ENCODE measurements around the gene TP63. TPM values are rescaled to one million over a fixed set of nuclear protein-coding genes. Genes with fewer than 3 reads are reported as not detected.

Gene TP63
- total RNA-seq, 1 experiment from 2014 or later, result not detected

DNA sequence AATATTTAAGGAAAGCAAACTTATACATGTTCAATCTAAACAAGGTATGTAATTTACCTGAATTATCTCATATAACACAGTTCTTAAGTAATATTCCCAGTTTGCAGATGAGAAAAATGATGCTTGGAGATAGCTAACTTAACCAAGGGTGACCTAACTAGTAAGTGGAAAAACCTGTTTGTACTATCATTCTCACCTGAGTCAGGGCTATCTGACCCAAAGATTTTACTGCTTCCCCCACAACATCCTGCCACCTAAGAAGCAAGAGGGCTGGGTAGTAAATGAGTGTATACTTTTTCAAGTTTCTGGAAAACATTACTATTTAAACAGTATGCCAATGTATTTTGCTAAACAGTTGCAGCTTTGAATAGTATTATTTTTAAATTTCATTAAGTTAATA lies 10.6 kb downstream of the TP63 start:
- no peak overlapping the region for H2BK15ac ChIP-seq (ENCODE audit: low read depth, low read length)
- no peak for DNase-seq
- H2BK20ac ChIP-seq (ENCODE audit: low read depth, low read length, poor library complexity, severe bottlenecking), result no peak overlapping the region
- no peak overlapping the region for H3K9ac ChIP-seq (ENCODE audit: extremely low read depth, insufficient read length, low read length)
- no peak overlapping the region for H3K4ac ChIP-seq (ENCODE audit: low read depth, low read length)
- H2BK120ac ChIP-seq (ENCODE audit: low read depth, low read length, poor library complexity, severe bottlenecking), result no peak overlapping the region
- no peaks in the 10 kb centered on the region; a peak in 1 of 7 replicates for H3K36me3 Mint-ChIP-seq (ENCODE audit: insufficient read depth in 1 of 3, low read depth in 3 of 3)
- H4K8ac ChIP-seq (replicated peaks; ENCODE audit: insufficient read length, low read depth, low read length), result no peak overlapping the region
- no peaks in the 10 kb centered on the region for H3K23me2 ChIP-seq (ENCODE audit: insufficient read length, low read depth, low read length, poor library complexity, severe bottlenecking)
- H3K9me3 ChIP-seq (ENCODE audit: control insufficient read depth, low read depth, low read length), result no peaks in the 10 kb centered on the region
- no peak overlapping the region for H4K91ac ChIP-seq (ENCODE audit: insufficient read length, low read depth, low read length)
- no peak overlapping the region for H3K23ac ChIP-seq (ENCODE audit: insufficient read length, low read depth, low read length)
- no peak overlapping the region for H3T11ph ChIP-seq (ENCODE audit: low read length)
- H3K4me3 Mint-ChIP-seq, result no peak overlapping the region
- no peak overlapping the region for H3K4me2 ChIP-seq (ENCODE audit: insufficient read depth, insufficient read length, low read length)
- no peaks in the 10 kb centered on the region for H3K79me2 ChIP-seq (ENCODE audit: insufficient read depth, low read length)
- H4K20me1 ChIP-seq (ENCODE audit: control insufficient read depth, insufficient read depth, insufficient read length), result no peaks in the 10 kb centered on the region
- H2BK5ac ChIP-seq (ENCODE audit: insufficient read length, low read length), result no peak overlapping the region
- H2AFZ ChIP-seq (ENCODE audit: low read length), result no peak overlapping the region
- TF ChIP-seq, protein P1, sequence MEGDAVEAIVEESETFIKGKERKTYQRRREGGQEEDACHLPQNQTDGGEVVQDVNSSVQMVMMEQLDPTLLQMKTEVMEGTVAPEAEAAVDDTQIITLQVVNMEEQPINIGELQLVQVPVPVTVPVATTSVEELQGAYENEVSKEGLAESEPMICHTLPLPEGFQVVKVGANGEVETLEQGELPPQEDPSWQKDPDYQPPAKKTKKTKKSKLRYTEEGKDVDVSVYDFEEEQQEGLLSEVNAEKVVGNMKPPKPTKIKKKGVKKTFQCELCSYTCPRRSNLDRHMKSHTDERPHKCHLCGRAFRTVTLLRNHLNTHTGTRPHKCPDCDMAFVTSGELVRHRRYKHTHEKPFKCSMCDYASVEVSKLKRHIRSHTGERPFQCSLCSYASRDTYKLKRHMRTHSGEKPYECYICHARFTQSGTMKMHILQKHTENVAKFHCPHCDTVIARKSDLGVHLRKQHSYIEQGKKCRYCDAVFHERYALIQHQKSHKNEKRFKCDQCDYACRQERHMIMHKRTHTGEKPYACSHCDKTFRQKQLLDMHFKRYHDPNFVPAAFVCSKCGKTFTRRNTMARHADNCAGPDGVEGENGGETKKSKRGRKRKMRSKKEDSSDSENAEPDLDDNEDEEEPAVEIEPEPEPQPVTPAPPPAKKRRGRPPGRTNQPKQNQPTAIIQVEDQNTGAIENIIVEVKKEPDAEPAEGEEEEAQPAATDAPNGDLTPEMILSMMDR (conservative IDR thresholded peaks at IDR 0.05), result no peak
- H3K27ac Mint-ChIP-seq, result no peak overlapping the region
- no peak overlapping the region for H4K5ac ChIP-seq (ENCODE audit: insufficient read length, low read depth, low read length)
- H3K14ac ChIP-seq (ENCODE audit: insufficient read depth, low read length), result no peak overlapping the region
- H2AK5ac ChIP-seq (ENCODE audit: insufficient read length, low read length), result no peak overlapping the region
- H3K9me3 Mint-ChIP-seq, result no peaks in the 10 kb centered on the region; a peak in 1 of 5 replicates
- no peak overlapping the region for H3K27ac ChIP-seq (ENCODE audit: insufficient read length, low read depth, low read length)
- no peak overlapping the region for H3K56ac ChIP-seq (ENCODE audit: insufficient read length, low read depth, low read length)
- H3K4me1 ChIP-seq (ENCODE audit: insufficient read depth, low read length), result peaks cover 2% of the 10 kb centered on the region; the same call in 1 of the 2 replicates
- no peaks in the 10 kb centered on the region for H3K79me1 ChIP-seq (ENCODE audit: insufficient read depth, low read depth, low read length, poor library complexity, severe bottlenecking)
- H3K27me3 Mint-ChIP-seq (ENCODE audit: low read depth), result no peaks in the 10 kb centered on the region
- H3K27me3 ChIP-seq (ENCODE audit: insufficient read depth, low read length), result no peaks in the 10 kb centered on the region
- H3K18ac ChIP-seq (ENCODE audit: insufficient read length, low read depth, low read length), result no peak overlapping the region
- H3K4me1 Mint-ChIP-seq, result no peaks in the 10 kb centered on the region
- no peak overlapping the region for H2BK12ac ChIP-seq (ENCODE audit: insufficient read length, low read depth, low read length)

All from H9 (cell line).